Measurements from ENCODE around the gene PPP1R13B.

PPP1R13B gene

GRCh38 chr14:103718572-103718971, 128.8 kb downstream of the PPP1R13B start:
- no peak for DNase-seq
- Mint-ChIP-seq H3K27me3 (no peaks in the 10 kb centered on the region), H3K4me1 (peaks cover 57% of the 10 kb centered on the region), H3K4me3 (peak overlapping the region in 1 of 2 donors; percentile 42), H3K9me3 (no peaks in the 10 kb centered on the region), H3K27ac (peak overlapping the region in 1 of 2 donors; percentile 12)
- ATAC-seq: no peak

DNA sequence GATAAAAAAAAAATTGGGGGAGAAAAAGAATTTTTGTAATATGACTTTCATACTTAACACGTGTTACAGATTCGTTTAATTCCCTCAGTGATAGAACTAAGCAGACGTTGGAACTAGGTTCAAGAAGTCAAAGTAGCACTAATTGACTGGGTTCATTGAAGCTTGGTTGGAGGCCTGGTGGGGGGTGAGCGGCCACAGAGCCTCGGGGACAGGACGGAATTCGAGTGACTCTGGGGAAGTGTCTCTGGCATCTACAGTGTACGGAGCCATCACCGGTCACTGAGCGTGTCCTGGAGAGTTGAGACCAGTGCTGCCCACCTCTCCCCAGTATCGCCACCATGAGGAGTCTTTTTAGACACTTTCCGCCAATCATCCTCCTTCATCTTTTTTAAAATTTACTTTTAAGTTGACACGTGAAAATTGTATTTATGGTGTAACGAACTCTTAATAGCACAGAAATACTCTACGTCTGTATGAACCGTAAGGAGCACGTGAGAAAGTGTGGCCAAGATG, 130.4 kb downstream of the PPP1R13B start:
- Mint-ChIP-seq H3K27me3 (no peaks in the 10 kb centered on the region), H3K4me3 (peak overlapping the region; percentile 73 to 93), H3K9me3 (no peaks in the 10 kb centered on the region), H3K4me1 (peaks cover 73% of the 10 kb centered on the region), H3K27ac (no peak overlapping the region)
- ATAC-seq: no peak
- DNase-seq: no peak

DNA sequence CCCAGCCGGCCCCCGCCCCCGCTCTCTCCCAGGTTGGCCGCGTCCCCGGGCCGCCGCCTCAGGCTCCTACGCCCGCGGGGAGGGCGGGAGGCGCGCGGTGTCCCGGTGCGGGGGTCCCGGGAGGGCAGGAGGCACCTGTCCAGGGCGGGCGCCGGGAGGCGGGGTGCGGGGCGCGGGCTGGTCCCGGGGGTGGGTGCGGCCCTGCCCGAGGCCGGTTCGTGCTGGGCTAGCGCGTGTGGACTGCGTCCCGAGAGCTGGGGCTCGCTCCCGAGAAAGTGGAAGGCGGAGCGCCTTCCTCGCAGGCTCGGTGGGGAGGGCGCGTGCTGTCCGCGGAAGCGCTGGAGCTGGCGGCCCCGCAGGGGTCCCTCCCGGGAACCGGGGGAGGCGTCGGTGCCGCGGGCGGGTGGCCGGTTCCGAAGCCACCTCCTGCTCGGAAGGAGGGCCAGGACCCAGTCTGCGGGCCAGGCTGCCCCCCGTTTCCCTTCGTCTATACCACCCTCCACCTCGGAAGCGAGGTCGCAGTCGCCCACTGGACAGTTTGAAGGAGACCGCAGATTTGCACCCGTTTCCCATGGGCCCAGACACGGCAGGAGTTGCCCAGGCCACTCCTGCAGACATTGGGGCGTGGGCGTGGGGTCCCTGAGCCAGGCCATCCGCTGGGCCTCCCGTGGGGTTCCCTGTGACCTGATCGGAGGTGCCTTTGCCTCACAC, 131.1 kb downstream of the PPP1R13B start:
- Mint-ChIP-seq H3K9me3 (no peaks in the 10 kb centered on the region), H3K27ac (no peak overlapping the region), H3K27me3 (no peaks in the 10 kb centered on the region), H3K4me1 (peaks cover 80% of the 10 kb centered on the region), H3K4me3 (peak overlapping the region; percentile 73 to 93)
- no peak for DNase-seq
- ATAC-seq: peak; percentile 15

DNA sequence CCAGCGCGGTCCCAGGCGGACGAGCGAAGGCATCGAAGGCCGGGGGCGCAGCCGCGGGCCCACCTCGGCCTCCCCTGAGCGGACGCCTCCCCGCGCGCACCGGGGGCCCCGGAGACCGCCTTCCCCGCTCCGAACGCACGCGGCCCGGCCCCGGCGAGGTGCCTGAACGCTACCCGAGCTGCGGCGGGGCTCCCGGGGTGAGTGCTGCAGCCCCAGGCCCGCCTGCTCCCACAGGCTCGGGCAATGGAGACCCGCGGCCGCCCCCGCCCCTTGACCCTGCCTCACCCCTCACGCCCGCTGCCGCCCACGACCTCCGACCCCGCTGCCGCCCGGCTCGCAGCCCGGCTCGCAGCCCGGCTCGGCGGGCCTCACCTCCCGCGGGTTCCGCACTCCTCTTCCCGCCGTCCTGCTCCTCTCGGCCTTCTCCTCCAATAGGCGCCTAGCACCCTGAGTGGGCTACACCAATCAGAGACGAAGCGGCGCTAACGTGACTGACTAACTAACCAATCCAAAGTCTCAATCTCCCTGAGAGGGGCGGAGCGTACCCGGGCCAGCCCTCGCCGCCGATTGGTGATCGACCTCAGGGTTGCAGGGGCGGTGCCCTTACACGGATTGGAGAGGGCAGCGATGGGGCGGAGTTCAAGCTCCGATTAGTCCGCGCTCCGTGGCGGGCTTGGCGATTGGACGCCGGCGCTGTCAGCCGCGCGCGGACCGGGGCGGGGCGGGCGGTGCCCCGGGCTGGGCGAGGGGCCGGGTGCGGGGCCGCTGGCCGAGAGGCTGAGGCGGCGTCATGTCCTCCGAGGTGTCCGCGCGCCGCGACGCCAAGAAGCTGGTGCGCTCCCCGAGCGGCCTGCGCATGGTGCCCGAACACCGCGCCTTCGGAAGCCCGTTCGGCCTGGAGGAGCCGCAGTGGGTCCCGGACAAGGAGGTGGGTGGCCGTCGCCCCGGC, 132.0 kb downstream of the PPP1R13B start, which contains the start of the genes XRCC3 and ZFYVE21:
XRCC3 (minus strand) TSS at position 400 of the 949 bp plus-strand sequence. CDS start 4,364 bp downstream, outside the sequence.
ZFYVE21 (plus strand) TSS at position 759 of the 949 bp plus-strand sequence; CDS start at position 791, 32 bp downstream.
- DNase-seq (peak; percentile 100), ATAC-seq (peak; percentile 95)
- H3K27ac Mint-ChIP-seq: peak within 1 kb of the TSS; percentile 97 to 100
- H3K4me3 Mint-ChIP-seq: peak within 1 kb of the TSS; percentile 93 to 100
- no peaks in the 10 kb centered on the region for H3K27me3 Mint-ChIP-seq
- peaks cover 82% of the 10 kb centered on the region for H3K4me1 Mint-ChIP-seq
- no peaks in the 10 kb centered on the region for H3K9me3 Mint-ChIP-seq

GRCh38 chr14:103714063-103714724, 133.2 kb downstream of the PPP1R13B start:
- no peaks in the 10 kb centered on the region for H3K9me3 Mint-ChIP-seq
- DNase-seq (no peak), ATAC-seq (no peak)
- peak overlapping the region; percentile 93 to 100 for H3K4me3 Mint-ChIP-seq
- H3K27me3 Mint-ChIP-seq: no peaks in the 10 kb centered on the region
- H3K27ac Mint-ChIP-seq: peak overlapping the region; percentile 94 to 100
- H3K4me1 Mint-ChIP-seq: peaks cover 77% of the 10 kb centered on the region

DNA sequence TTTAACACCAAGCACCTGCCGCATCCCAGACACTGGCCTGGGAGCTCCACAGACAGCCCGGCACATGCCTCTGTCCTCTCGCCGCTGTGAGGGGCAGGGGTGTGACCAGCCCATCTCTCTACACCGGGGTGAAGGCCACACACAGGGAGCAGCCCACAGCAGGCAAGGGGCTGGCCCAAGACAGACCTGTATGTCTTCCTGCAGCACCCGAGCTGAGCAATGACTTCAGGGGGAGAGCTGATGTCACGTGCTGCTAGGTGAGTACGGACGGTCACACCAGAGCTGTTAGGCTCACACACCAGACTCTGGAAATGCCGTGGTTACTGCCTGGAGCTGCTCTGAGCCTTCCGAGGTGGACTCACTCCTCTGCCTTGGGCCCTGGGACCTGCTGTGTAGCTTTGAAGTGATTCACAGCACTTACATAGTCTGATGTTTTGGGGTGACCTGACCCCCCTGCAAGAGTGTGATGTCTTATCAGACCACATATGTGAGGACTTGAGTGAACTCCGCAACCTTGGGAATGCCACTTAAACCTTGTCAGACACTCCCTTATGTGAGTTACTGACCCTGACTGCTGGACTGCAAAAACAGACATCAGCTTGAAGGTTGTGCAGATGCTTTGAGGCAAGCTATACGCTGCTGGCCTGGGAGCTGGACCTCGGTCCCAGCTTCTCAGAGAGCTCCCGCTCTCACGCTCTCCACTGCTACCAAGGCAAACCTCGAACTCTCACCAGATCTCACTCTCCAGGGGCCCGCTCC, 133.9 kb downstream of the PPP1R13B start:
- no peak for ATAC-seq
- peaks cover 72% of the 10 kb centered on the region for H3K4me1 Mint-ChIP-seq
- H3K27ac Mint-ChIP-seq: peak overlapping the region in 1 of 2 donors; percentile 94

DNA sequence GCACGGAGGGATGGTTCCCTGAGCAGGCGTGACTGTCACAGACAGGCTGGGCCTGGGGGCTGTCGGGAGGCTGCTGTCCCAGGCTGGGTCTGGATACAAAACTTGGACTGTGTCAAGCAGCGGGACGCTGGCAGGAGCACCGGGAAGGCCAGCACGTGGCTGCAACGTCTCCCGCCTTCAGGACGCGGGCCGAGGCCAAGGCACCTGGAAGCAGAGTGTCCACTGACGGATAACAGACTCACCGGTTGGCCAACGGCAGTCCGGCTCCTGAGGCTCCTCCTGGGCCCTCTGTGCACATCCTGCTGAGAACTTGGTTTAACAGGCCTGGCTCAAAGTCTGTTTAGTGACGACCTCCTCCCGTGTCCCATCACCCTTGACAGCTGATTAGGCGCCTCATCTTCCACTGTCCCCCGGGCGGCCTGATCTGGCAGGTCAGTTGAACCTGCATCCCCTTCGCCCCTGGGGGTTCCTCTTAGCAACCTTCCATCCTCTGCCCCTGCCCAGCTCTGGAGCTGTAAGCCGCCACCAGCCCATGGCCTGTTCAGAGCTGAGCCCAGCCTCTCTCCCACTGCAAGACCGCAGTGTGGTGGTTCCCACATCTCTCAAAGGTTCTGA, 134.6 kb downstream of the PPP1R13B start:
- Mint-ChIP-seq H3K9me3 (no peaks in the 10 kb centered on the region), H3K27me3 (no peaks in the 10 kb centered on the region), H3K4me3 (no peak overlapping the region), H3K4me1 (peaks cover 64% of the 10 kb centered on the region), H3K27ac (peak overlapping the region in 1 of 2 donors; percentile 9)
- ATAC-seq: no peak
- DNase-seq: no peak

More for the DNA sequence above, 133.9 kb downstream of the PPP1R13B start:
- Mint-ChIP-seq H3K4me3 (peak overlapping the region; percentile 93 to 100), H3K9me3 (no peaks in the 10 kb centered on the region), H3K27me3 (no peaks in the 10 kb centered on the region)
- DNase-seq: no peak

- peak overlapping the region in 1 of 2 donors; percentile 90 for H3K27ac Mint-ChIP-seq
- H3K27me3 Mint-ChIP-seq: no peaks in the 10 kb centered on the region
- no peak overlapping the region for H3K4me3 Mint-ChIP-seq
- peaks cover 56% of the 10 kb centered on the region for H3K4me1 Mint-ChIP-seq
- ATAC-seq (no peak), DNase-seq (no peak)
- no peaks in the 10 kb centered on the region for H3K9me3 Mint-ChIP-seq
Observed at GRCh38 chr14:103711516-103712431, 135.6 kb downstream of the PPP1R13B start.

DNA sequence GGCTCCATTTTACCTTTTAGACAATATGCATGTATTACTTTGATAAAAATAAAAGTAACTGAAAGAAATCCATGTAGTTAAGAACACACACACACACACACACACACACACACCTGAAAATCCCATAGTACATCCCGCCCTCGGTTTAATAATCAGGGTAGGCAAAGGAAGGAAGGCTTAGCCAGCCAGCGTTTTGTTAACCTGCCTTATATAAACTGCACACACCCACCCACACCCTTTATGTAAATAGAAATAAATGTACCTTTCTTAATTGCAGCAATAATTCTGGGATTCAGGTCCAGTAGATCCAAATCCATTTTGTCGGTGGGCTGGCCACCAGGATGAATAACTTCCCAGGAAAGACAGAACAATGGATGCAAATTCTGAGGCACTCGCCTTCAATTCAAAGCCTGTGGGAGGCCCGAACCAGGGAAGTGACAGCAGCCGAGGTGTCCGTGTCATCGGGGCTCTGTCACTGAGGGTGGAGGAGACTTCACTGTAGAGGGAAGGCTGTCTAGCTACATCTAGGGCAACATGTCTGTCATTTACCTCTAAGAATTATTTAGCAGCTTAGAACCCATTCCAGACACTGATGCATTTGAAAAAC, 136.5 kb downstream of the PPP1R13B start:
- H3K27me3 Mint-ChIP-seq: no peaks in the 10 kb centered on the region
- no peak overlapping the region for H3K27ac Mint-ChIP-seq
- H3K4me1 Mint-ChIP-seq: peaks cover 52% of the 10 kb centered on the region
- ATAC-seq (no peak), DNase-seq (no peak)
- no peak overlapping the region for H3K4me3 Mint-ChIP-seq
- no peaks in the 10 kb centered on the region for H3K9me3 Mint-ChIP-seq

- ATAC-seq (no peak), DNase-seq (no peak)
- Mint-ChIP-seq H3K4me1 (peaks cover 53% of the 10 kb centered on the region), H3K27ac (peak overlapping the region in 1 of 2 donors; percentile 77), H3K9me3 (no peaks in the 10 kb centered on the region), H3K4me3 (no peak overlapping the region), H3K27me3 (no peaks in the 10 kb centered on the region)
Observed at GRCh38 chr14:103709814-103710213, 137.6 kb downstream of the PPP1R13B start.

DNA sequence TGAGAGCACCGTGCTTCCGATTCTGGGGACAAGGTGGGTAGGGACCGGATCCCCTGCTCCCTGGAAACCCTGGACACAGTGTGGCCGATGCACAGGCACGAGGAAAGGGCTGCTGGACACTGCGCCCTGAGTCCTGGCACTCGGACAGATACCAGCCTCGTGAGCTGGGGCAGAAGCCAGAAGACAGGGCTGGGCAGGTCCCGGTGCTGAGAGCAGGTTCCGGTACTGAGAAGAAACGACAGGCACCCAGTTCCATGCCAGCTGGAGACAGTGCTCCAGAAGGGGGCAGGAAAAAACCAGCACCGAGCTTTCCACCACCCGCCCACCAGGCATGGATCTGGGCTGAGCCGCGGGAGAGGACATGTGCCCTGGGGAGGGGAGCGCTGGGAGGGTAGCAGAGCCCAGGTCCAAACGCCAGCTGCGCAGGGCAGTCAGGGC, 138.6 kb downstream of the PPP1R13B start:
- no peak for DNase-seq
- H3K27ac Mint-ChIP-seq: peak overlapping the region in 1 of 2 donors; percentile 85
- H3K27me3 Mint-ChIP-seq: no peaks in the 10 kb centered on the region
- H3K4me1 Mint-ChIP-seq: peaks cover 48% of the 10 kb centered on the region
- no peaks in the 10 kb centered on the region for H3K9me3 Mint-ChIP-seq
- no peak overlapping the region for H3K4me3 Mint-ChIP-seq
- no peak for ATAC-seq

DNA sequence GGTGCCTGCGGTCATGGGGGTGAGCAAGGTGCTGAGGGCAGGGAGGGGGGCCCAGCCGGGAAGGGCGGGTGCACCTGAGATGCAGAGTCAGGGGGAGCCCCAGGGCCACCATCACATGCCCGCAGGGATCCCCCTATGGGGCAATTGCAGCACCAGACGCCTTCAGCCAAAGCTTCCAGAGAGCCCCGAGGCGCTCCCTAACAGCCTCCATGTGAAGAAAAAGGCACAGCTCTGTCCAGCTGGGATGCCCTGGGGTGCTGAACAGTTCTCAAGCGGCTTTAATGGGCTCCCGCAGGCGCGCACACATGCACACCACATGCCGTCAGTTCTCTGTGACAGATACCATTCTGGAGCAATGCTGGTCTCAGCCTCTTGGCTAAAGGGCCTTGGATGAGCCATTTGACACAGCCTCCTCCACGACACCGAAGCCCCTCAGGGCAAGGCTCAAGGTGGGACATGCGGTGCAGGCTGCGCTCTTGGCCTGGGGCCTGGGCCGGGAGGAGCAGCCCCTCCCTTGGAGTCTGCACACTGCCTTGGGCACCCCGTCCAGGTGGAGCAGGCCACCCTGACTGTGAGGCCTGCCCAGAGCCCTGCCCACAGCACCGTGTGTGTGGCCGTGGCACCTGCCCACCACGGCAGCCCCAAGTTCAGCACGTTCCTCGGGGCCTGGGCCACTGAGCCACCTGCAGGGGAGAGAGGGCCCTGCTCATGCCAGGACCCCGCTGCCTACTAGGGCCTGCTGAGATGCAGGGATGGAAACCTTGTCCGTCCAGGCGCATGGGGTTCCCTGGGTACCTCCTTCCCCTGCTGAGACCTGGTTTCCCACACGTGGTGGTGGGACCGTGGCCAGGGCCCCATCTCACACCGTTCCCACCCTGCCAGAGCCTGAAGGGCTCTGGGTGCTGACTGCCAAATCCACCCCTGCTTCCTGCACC, 139.8 kb downstream of the PPP1R13B start:
- Mint-ChIP-seq H3K27ac (peak overlapping the region in 1 of 2 donors; percentile 85), H3K4me1 (peaks cover 36% of the 10 kb centered on the region), H3K27me3 (no peaks in the 10 kb centered on the region), H3K4me3 (no peak overlapping the region), H3K9me3 (no peaks in the 10 kb centered on the region)
- ATAC-seq (peak; percentile 19), DNase-seq (no peak)

Measured in stimulated activated naive CD8-positive, alpha-beta T cell treated with anti-CD3 and anti-CD28 coated beads, Interleukin-15, amount 100 ng/mL, for 72 hours (primary cell).